ENCODE results near the gene TENM4.

The TENM4 gene

DNA sequence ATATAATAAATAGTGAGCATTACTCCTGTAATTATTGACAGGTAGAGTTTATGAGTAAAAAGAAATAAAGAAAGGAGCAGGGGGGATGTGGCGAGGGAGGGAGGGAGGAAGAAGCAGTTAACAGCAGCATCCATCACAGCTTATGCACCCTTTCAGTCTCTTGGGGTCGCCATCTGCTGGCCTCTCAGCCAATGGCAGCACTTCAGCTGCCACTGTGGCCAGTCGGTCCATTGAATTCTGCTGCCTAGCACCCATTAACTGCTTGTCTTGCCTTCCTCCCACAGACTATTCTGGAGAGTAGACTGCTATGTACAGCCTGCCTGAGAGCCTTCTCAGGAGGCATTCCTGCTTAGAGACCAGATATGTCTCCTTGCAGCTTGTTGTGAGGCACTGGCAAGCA lies 388.3 kb downstream of the TENM4 start:
- Histone ChIP-seq H3K4me1 (ENCODE audit: control insufficient read depth, insufficient read depth, low read length) (no peaks in the 10 kb centered on the region), H3K9me3 (ENCODE audit: control insufficient read depth, low read length) (no peaks in the 10 kb centered on the region), H3K36me3 (ENCODE audit: control insufficient read depth, insufficient read depth, low read length) (no peaks in the 10 kb centered on the region), H3K4me3 (ENCODE audit: insufficient read depth, low read depth, low read length) (no peak overlapping the region), H3K27me3 (ENCODE audit: control insufficient read depth, insufficient read depth, low read length, poor library complexity, severe bottlenecking) (no peaks in the 10 kb centered on the region), H3K27ac (ENCODE audit: insufficient read depth, low read depth, low read length, poor library complexity, severe bottlenecking) (no peak overlapping the region)
- WGBS, 2 experiments = 51 to 54% methylated on average over 3 of the region's 3 CpGs

DNA sequence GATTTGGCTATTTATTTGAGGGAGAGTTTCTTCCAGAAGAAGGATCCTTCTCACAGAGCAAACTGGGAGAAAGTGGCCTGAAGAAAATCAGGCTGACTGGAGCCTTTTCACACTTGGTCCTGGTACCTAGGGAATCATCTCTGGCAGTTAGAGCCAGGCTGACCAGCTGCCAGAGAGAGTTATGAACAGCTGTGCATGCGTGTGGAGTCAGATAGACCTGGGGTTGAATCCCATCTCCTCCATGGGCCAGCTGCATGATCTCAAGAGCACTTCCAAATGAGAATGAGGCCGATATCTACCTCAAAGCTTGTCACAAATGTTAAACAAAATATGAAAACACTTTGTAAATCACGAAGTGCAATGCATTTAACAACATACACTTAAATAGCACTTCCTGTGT lies 390.0 kb downstream of the TENM4 start:
- Histone ChIP-seq H3K4me3 (ENCODE audit: insufficient read depth, low read depth, low read length) (no peak overlapping the region), H3K4me1 (ENCODE audit: control insufficient read depth, insufficient read depth, low read length) (peaks cover 9% of the 10 kb centered on the region), H3K27me3 (ENCODE audit: control insufficient read depth, insufficient read depth, low read length, poor library complexity, severe bottlenecking) (no peaks in the 10 kb centered on the region), H3K9me3 (ENCODE audit: control insufficient read depth, low read length) (no peaks in the 10 kb centered on the region), H3K27ac (ENCODE audit: insufficient read depth, low read depth, low read length, poor library complexity, severe bottlenecking) (no peak overlapping the region), H3K36me3 (ENCODE audit: control insufficient read depth, insufficient read depth, low read length) (no peaks in the 10 kb centered on the region)
- WGBS, 2 experiments = 61 to 67% methylated on average over 3 of the region's 3 CpGs

GRCh38 chr11:79049741-79050179 lies 391.1 kb downstream of the TENM4 start:
- H3K4me3 ChIP-seq (ENCODE audit: insufficient read depth, low read depth, low read length) = no peak overlapping the region
- H3K4me1 ChIP-seq (ENCODE audit: control insufficient read depth, insufficient read depth, low read length) = peaks cover 20% of the 10 kb centered on the region
- 93 to 95% methylated on average over 4 of the region's 4 CpGs for WGBS, 2 experiments
- no peaks in the 10 kb centered on the region for H3K27me3 ChIP-seq (ENCODE audit: control insufficient read depth, insufficient read depth, low read length, poor library complexity, severe bottlenecking)
- H3K9me3 ChIP-seq (ENCODE audit: control insufficient read depth, low read length) = no peaks in the 10 kb centered on the region
- H3K36me3 ChIP-seq (ENCODE audit: control insufficient read depth, insufficient read depth, low read length) = no peaks in the 10 kb centered on the region
- H3K27ac ChIP-seq (ENCODE audit: insufficient read depth, low read depth, low read length, poor library complexity, severe bottlenecking) = no peak overlapping the region

GRCh38 chr11:79047980-79048379 lies 392.9 kb downstream of the TENM4 start:
- Histone ChIP-seq H3K9me3 (ENCODE audit: control insufficient read depth, low read length) (no peaks in the 10 kb centered on the region), H3K36me3 (ENCODE audit: control insufficient read depth, insufficient read depth, low read length) (no peaks in the 10 kb centered on the region), H3K4me1 (ENCODE audit: control insufficient read depth, insufficient read depth, low read length) (peaks cover 21% of the 10 kb centered on the region), H3K27ac (ENCODE audit: insufficient read depth, low read depth, low read length, poor library complexity, severe bottlenecking) (no peak overlapping the region), H3K4me3 (ENCODE audit: insufficient read depth, low read depth, low read length) (no peak overlapping the region), H3K27me3 (ENCODE audit: control insufficient read depth, insufficient read depth, low read length, poor library complexity, severe bottlenecking) (no peaks in the 10 kb centered on the region)
- WGBS, 2 experiments = 90 to 97% methylated on average over 1 of the region's 1 CpG

DNA sequence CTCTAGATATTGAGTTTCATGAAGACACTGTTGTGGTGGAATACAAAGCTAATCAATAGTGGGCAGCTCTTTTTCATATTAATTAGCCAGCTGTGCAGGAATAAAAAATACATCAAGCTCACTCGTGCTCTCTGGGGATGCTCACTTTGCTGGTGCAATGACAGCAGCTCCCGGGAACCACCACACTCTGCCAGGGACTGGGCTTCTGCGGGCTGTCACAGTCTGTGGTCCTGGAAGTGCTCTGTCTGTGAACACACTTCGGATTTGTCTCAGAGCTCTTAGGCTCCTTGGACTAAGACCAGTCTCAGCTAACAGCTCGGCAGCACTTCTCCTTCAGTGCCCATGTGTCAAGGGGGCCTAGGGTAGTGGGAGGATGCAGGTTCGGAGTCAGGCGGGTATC lies 393.5 kb downstream of the TENM4 start:
- Histone ChIP-seq H3K4me1 (ENCODE audit: control insufficient read depth, insufficient read depth, low read length) (peaks cover 21% of the 10 kb centered on the region), H3K27ac (ENCODE audit: insufficient read depth, low read depth, low read length, poor library complexity, severe bottlenecking) (no peak overlapping the region), H3K9me3 (ENCODE audit: control insufficient read depth, low read length) (no peaks in the 10 kb centered on the region), H3K27me3 (ENCODE audit: control insufficient read depth, insufficient read depth, low read length, poor library complexity, severe bottlenecking) (no peaks in the 10 kb centered on the region), H3K4me3 (ENCODE audit: insufficient read depth, low read depth, low read length) (no peak overlapping the region), H3K36me3 (ENCODE audit: control insufficient read depth, insufficient read depth, low read length) (no peaks in the 10 kb centered on the region)
- 86 to 92% methylated on average over 7 of the region's 7 CpGs for WGBS, 2 experiments

DNA sequence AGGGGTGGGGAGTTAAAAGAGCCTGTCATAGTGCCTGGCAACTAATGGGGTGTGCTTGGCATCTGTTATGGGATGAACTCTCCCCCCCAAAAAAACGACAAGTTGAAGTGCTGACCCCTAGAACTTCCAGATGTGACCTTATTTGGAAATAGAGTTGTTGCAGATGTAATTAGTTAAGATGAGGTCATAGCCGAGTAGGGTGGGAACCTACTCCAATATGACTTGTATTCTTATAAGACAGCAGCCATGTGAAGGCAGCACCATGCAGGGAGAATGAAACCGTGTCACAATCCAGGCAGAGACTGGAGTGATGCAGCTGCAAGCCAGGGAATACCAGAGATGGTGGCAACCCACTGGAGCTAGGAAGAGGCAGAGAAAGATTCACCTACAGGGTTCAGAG lies 394.5 kb downstream of the TENM4 start:
- H3K27ac ChIP-seq (ENCODE audit: insufficient read depth, low read depth, low read length, poor library complexity, severe bottlenecking) = no peak overlapping the region

DNA sequence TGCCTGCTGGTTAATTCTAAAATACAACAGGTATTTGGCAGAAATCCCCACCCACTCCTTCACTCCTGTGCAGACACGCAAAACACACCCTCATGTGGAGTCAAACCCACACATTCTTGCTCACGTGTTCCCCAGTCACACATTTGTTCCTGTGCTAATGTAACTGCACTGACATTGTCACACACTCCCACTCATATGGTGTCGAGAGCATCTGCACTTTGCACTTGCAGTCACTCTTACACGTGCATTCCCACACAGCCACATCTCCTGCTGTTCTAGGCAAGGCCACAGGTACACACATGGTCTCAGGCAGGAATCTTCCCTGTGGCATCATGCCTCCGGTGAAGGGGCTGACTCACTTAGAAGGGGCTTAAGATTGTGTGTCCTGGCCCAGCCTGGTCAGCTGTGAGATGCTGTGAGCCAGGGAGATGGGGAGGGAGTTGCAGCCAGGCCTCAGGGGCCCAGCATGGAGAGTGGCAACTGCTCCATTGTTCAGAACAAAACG lies 395.0 kb downstream of the TENM4 start:
- H3K27ac ChIP-seq (ENCODE audit: insufficient read depth, low read depth, low read length, poor library complexity, severe bottlenecking) = no peak overlapping the region
- no peak overlapping the region for H3K4me3 ChIP-seq (ENCODE audit: insufficient read depth, low read depth, low read length)
- 59 to 63% methylated on average over 6 of the region's 6 CpGs for WGBS, 2 experiments
- H3K27me3 ChIP-seq (ENCODE audit: control insufficient read depth, insufficient read depth, low read length, poor library complexity, severe bottlenecking) = no peaks in the 10 kb centered on the region
- no peaks in the 10 kb centered on the region for H3K9me3 ChIP-seq (ENCODE audit: control insufficient read depth, low read length)
- peaks cover 21% of the 10 kb centered on the region for H3K4me1 ChIP-seq (ENCODE audit: control insufficient read depth, insufficient read depth, low read length)
- no peaks in the 10 kb centered on the region for H3K36me3 ChIP-seq (ENCODE audit: control insufficient read depth, insufficient read depth, low read length)

More for the DNA sequence above, 394.5 kb downstream of the TENM4 start:
- Histone ChIP-seq H3K27me3 (ENCODE audit: control insufficient read depth, insufficient read depth, low read length, poor library complexity, severe bottlenecking) (no peaks in the 10 kb centered on the region), H3K4me1 (ENCODE audit: control insufficient read depth, insufficient read depth, low read length) (peaks cover 21% of the 10 kb centered on the region), H3K4me3 (ENCODE audit: insufficient read depth, low read depth, low read length) (no peak overlapping the region), H3K9me3 (ENCODE audit: control insufficient read depth, low read length) (no peaks in the 10 kb centered on the region), H3K36me3 (ENCODE audit: control insufficient read depth, insufficient read depth, low read length) (no peaks in the 10 kb centered on the region)
- WGBS, 2 experiments = 83 to 89% methylated on average over 3 of the region's 3 CpGs

DNA sequence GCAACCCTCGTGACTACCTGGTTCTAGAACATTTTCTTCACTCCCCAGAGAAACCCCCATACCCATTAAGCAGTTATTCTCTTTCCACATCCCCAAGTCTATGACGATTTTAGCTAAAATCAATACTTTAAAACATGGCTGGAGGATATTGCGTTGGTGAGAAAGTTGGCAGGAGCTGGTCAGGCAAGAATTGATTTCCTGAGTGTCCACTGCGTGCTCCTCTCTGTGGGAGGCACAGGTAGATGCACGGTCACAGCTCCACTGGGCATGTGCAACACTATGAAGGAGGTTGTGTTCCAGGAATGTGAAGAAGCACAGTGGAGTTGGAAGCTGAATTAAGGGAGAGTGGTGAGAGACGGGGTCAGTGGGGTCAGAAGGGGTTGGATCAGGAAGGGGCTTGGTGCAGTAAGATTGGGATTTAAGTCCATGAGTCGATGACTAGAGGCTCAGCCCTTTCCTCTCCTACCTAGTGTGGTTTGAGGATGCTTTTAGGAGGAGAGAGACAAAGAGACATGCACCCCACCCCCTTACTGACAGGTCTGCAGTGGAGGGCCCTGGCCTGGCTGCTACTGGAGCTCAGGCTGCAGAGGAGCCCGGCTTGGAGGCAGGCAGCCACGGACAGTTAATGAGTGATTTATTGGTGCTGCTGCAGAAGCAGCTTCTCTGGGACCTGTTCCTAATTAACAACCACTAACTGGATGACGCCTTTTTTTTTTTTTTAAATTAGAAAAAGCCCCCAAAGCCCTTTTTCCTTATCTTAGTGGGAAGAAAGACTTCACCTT lies 395.6 kb downstream of the TENM4 start:
- H3K27me3 ChIP-seq (ENCODE audit: control insufficient read depth, insufficient read depth, low read length, poor library complexity, severe bottlenecking) = no peaks in the 10 kb centered on the region
- WGBS, 2 experiments = 83 to 90% methylated on average over 8 to 10 of the region's 10 CpGs
- no peak overlapping the region for H3K27ac ChIP-seq (ENCODE audit: insufficient read depth, low read depth, low read length, poor library complexity, severe bottlenecking)
- H3K9me3 ChIP-seq (ENCODE audit: control insufficient read depth, low read length) = no peaks in the 10 kb centered on the region
- no peaks in the 10 kb centered on the region for H3K36me3 ChIP-seq (ENCODE audit: control insufficient read depth, insufficient read depth, low read length)
- H3K4me3 ChIP-seq (ENCODE audit: insufficient read depth, low read depth, low read length) = no peak overlapping the region
- peaks cover 21% of the 10 kb centered on the region for H3K4me1 ChIP-seq (ENCODE audit: control insufficient read depth, insufficient read depth, low read length)

DNA sequence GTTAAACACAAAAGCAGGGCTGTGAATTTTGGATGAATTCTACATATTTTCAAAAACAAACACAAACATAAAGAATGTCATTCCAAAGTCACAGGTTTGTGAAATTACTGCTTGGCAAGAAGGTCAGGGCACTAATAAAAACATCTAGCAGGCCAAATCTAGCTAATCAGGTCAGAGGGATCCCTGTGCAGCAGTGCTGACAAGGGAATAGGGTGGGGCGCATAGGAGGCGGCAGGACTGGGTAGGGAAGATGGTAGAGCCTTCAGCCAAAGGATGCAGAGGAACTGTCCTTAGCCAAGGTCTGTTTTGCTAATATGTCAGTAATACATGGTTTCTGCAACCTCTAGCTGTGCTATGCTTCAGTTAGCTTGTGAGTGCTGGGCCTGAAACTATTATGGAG lies 396.6 kb downstream of the TENM4 start:
- no peak overlapping the region for H3K4me3 ChIP-seq (ENCODE audit: insufficient read depth, low read depth, low read length)
- H3K27ac ChIP-seq (ENCODE audit: insufficient read depth, low read depth, low read length, poor library complexity, severe bottlenecking) = no peak overlapping the region
- no peaks in the 10 kb centered on the region for H3K36me3 ChIP-seq (ENCODE audit: control insufficient read depth, insufficient read depth, low read length)
- H3K27me3 ChIP-seq (ENCODE audit: control insufficient read depth, insufficient read depth, low read length, poor library complexity, severe bottlenecking) = no peaks in the 10 kb centered on the region
- H3K9me3 ChIP-seq (ENCODE audit: control insufficient read depth, low read length) = no peaks in the 10 kb centered on the region
- H3K4me1 ChIP-seq (ENCODE audit: control insufficient read depth, insufficient read depth, low read length) = peaks cover 24% of the 10 kb centered on the region
- 93 to 94% methylated on average over 2 of the region's 2 CpGs for WGBS, 2 experiments

- WGBS, 2 experiments = 94 to 97% methylated on average over 3 of the region's 3 CpGs
- peaks cover 29% of the 10 kb centered on the region for H3K4me1 ChIP-seq (ENCODE audit: control insufficient read depth, insufficient read depth, low read length)
- H3K27me3 ChIP-seq (ENCODE audit: control insufficient read depth, insufficient read depth, low read length, poor library complexity, severe bottlenecking) = no peaks in the 10 kb centered on the region
- no peak overlapping the region for H3K27ac ChIP-seq (ENCODE audit: insufficient read depth, low read depth, low read length, poor library complexity, severe bottlenecking)
- H3K9me3 ChIP-seq (ENCODE audit: control insufficient read depth, low read length) = no peaks in the 10 kb centered on the region
- H3K36me3 ChIP-seq (ENCODE audit: control insufficient read depth, insufficient read depth, low read length) = no peaks in the 10 kb centered on the region
- no peak overlapping the region for H3K4me3 ChIP-seq (ENCODE audit: insufficient read depth, low read depth, low read length)
These were observed 397.1 kb downstream of the TENM4 start for GRCh38 chr11:79043726-79044125.

Measured in ectodermal cell (in vitro differentiated cells).